Measurements from ENCODE around the gene PLEKHM1. TPM values are rescaled to one million over a fixed set of nuclear protein-coding genes. Genes with fewer than 3 reads are reported as not detected.
A peak's percentile ranks its signal among the peaks of the same experiment; 100 is the strongest.
"Not testable (repeated sequence)": the region's sequence is repeated elsewhere in the genome, so short reads cannot be mapped to it uniquely, and the experiment has no call there.

PLEKHM1 gene
- total RNA-seq, result 10 to 100 TPM; 48.6 to 53.0 TPM

DNA sequence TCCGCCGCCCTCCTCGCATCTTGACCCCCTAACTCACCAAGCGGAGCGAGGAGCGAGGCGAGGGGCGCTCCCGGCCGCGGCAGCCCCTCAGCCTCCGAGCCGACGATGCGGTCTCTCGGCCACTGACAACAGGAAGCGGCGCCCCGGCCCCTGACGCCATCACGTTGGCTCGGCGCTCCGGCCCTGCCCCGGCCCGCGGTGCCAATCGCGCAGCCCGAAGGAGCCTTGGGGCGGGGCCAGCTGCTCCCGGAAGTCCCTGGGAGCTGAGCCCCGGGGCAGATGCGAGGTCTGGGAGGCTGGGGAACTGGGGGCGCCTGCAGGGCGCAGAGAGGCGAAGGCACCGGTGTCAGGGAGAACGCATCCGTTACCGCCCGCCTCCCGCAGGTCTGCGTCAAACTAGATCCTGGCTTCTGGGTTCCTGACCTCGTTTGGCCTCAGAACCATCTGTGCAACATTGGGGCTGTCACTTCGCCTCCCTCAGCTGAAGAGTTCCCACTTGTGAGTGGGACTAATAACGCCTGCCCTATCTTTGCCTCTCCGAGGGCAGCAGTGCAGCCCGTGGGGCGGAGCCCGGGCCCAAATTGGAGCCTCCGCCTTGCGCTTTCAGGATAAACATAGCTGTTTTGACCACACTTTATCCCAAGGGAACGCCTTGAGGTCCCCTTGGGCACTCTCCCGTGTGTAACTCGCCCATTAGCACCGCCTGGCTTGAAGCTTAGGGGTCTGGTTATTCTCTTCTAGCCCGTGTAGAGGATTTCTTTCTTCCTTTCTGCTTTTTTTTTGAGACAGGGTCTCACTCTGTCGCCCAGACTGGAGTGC, at the start of gene PLEKHM1:
Gene PLEKHM1, minus strand, starts transcription at position 107 of the 819 bp plus-strand sequence. CDS start 8,237 bp downstream, outside the sequence.
- H3K27me3 Mint-ChIP-seq; H3K9me3 Mint-ChIP-seq; CTCF ChIA-PET; H3K36me3 Mint-ChIP-seq (ENCODE audit: low read depth); POLR2A ChIA-PET: not testable (repeated sequence)
- Mint-ChIP-seq H3K4me3 (peak within 1 kb of the TSS; percentile 88), H3K27ac (peak within 1 kb of the TSS; percentile 95), H3K4me1 (peaks cover 19% of the 10 kb centered on the region)
- DNase-seq, result peak; percentile 87

DNA sequence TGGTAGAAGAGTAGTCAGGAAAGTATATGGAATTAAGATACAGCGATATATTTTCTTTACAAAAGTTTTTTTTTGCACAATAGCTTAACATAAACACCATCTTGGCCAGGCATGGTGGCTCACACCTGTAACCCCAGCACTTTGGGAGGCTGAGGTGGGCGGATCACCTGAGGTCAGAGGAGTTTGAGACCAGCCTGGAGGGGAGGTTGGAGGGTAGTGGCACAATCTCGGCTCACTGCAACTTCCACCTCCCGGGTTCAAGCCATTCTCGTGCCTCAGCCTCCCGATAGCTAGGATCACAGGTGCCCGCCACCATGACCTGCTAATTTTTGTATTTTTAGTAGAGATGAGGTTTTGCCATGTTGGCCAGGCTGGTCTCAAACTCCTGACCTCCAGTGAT, 47.6 kb upstream of the PLEKHM1 start:
- POLR2A ChIA-PET; CTCF ChIA-PET; H3K36me3 Mint-ChIP-seq (ENCODE audit: low read depth); H3K4me1 Mint-ChIP-seq; DNase-seq; H3K9me3 Mint-ChIP-seq; H3K4me3 Mint-ChIP-seq; H3K27ac Mint-ChIP-seq; H3K27me3 Mint-ChIP-seq: not testable (repeated sequence)

DNA sequence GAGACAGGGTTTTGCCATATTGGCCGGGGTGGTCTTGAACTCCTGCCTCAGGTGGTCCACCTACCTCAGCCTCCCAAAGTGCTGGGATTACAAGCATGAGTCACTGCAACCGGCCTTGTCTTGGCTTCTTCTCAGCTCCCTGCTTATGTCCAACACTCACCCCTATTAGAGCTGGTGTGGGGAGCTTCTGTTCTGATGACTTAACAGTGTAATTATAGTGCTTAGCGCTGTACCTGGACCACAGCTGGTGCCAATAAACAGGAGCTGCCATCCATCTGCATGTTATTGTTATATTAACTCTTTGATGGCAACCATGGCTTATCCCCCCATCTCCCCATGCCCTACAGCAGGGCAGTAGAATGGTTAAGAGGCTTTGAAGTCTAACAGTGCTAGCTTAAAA, 15.6 kb upstream of the PLEKHM1 start:
- peaks cover 11% of the 10 kb centered on the region for H3K36me3 Mint-ChIP-seq (ENCODE audit: low read depth)
- POLR2A ChIA-PET, H3K4me1 Mint-ChIP-seq, DNase-seq, CTCF ChIA-PET, H3K9me3 Mint-ChIP-seq, H3K27me3 Mint-ChIP-seq, H3K4me3 Mint-ChIP-seq, H3K27ac Mint-ChIP-seq: not testable (repeated sequence)

DNA sequence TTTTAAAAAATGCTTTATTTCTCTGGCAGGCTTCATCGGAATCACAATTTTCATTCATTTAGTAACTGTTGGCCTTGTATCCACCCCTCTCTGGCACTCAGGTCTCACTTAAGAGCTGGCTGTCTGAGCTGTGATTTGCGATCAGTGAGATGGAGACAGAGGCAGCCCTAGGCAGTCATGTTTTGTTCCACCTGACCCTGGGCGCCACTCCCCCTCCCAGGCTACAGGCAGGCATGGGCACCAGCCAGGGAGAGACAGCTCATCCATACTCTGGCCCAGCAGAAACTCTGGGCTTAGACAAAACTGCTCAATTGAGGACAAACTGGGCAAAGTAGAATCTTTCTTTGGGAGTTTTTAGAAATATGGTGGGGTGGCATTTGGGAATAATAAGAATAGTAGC, 14.7 kb upstream of the PLEKHM1 start:
- H3K27me3 Mint-ChIP-seq, CTCF ChIA-PET, H3K27ac Mint-ChIP-seq, DNase-seq, H3K4me1 Mint-ChIP-seq, POLR2A ChIA-PET, H3K4me3 Mint-ChIP-seq, H3K9me3 Mint-ChIP-seq: not testable (repeated sequence)
- H3K36me3 Mint-ChIP-seq (ENCODE audit: low read depth), result peaks cover 11% of the 10 kb centered on the region

DNA sequence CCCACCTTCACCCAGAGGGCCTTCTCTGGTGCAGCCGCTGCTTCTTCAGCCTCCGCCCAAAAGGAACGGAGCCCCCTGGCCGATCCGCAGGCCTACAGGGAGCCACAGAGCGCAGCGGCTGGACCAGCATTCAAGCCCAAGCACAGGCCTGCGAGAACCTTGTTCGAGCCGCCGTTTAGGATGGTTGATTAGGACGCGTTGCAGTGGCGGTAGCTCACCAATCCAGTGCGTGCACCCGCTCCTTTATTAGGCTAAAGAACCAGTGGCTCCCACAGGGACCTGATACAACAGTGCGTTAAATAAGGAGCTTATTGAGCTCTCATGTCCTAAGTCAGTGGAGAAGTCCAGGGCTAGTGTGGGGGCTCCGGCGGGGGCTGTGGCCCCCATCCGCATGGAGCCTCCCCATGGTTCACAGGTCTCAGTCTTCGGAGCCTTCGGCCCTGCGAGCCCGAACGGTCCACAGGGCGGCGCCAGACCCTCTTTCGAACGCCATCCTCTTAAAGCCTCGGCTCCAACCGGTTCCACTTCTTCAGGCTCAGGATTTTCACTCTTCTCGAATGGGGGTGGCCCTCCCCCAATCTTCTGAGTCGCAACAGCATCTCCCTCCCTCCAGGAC, 10.7 kb upstream of the PLEKHM1 start:
- H3K27ac Mint-ChIP-seq, CTCF ChIA-PET, H3K4me1 Mint-ChIP-seq: not testable (repeated sequence)

DNA sequence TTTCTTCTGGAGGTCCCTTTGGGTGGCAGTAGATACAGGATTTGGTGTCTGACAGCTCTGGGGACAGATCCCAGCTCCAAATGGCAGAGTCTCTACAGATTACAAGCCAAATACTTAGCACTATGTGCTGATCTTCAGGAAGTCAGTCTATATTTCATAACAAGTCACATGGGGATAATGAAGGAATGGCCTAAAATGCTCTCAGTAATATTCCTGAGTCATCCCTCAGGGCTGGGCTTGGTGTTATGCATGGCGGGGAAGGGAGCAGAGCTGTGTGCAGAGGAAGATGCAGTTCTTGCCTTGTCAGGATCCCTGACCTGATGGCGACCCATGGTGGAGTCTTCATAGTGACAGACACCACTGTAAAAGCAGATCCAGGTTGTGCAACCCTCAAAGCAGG, 10.0 kb upstream of the PLEKHM1 start:
- H3K4me3 Mint-ChIP-seq; DNase-seq; H3K27me3 Mint-ChIP-seq; H3K9me3 Mint-ChIP-seq; H3K27ac Mint-ChIP-seq; POLR2A ChIA-PET; CTCF ChIA-PET; H3K36me3 Mint-ChIP-seq (ENCODE audit: low read depth); H3K4me1 Mint-ChIP-seq: not testable (repeated sequence)

More for the DNA sequence above, 10.7 kb upstream of the PLEKHM1 start:
- H3K27me3 Mint-ChIP-seq; H3K4me3 Mint-ChIP-seq; H3K9me3 Mint-ChIP-seq; DNase-seq; H3K36me3 Mint-ChIP-seq (ENCODE audit: low read depth); POLR2A ChIA-PET: not testable (repeated sequence)

DNA sequence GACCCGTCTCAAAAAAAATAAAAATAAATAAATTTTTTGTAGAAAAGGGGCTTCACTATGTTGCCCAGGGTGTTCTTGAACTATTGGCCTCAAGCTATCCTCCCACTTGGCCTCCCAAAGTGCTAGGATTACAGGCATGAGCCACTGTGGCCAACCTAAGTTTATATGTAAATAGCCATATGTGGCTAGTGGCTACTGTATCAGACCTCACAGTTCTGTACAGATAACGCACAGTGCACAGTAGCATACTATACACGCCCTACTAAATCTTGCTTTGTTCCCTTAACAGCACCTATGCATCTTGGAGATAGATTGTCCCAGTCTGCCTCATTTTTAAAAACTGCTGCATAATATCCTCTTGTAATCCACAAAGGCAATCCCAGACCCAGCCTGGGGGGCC, 8.7 kb upstream of the PLEKHM1 start:
- H3K4me3 Mint-ChIP-seq; H3K27me3 Mint-ChIP-seq; H3K4me1 Mint-ChIP-seq; H3K27ac Mint-ChIP-seq; DNase-seq; H3K9me3 Mint-ChIP-seq; POLR2A ChIA-PET; H3K36me3 Mint-ChIP-seq (ENCODE audit: low read depth); CTCF ChIA-PET: not testable (repeated sequence)

DNA sequence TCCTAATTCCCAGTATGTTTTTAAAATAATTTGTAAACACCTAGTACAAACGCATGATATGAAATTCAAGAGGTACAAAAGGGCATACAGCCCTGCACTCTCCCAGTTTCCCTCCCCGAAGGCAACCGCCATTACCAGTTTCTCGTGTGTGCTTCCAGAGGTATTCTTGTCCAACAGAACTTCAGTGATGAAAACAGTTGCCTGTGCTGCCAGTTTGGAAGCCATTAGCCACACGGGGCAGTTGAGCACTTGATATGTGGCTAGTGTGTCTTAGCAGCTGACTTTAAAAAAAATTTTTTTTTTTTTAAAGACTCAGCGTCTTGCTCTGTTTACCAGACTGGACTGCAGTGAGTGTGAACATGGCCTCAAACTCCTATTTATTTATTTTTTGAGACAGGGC, 7.9 kb upstream of the PLEKHM1 start:
- H3K4me1 Mint-ChIP-seq; POLR2A ChIA-PET; H3K36me3 Mint-ChIP-seq (ENCODE audit: low read depth); H3K27ac Mint-ChIP-seq; DNase-seq; CTCF ChIA-PET; H3K4me3 Mint-ChIP-seq; H3K9me3 Mint-ChIP-seq; H3K27me3 Mint-ChIP-seq: not testable (repeated sequence)

DNA sequence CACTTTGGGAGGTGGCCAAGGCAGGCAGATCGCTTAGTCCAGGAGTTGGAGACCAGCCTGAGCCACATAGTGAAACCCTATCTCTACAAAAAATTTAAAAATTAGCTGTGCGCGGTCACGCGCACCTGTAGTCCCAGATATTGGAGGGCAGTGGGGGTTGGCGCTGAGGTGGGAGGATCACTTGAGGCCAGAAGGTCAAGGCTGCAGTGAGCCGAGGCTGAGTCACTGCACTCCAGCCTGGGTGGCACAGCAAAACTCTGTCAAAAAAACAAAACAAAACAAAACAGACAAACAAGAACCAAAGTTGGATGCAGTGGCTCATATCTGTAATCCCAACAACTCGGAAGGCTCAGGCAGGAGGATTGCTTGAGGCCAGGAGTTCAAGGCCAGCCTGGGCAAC, 6.9 kb upstream of the PLEKHM1 start:
- H3K9me3 Mint-ChIP-seq; H3K27me3 Mint-ChIP-seq; H3K4me1 Mint-ChIP-seq; POLR2A ChIA-PET; H3K4me3 Mint-ChIP-seq; H3K27ac Mint-ChIP-seq; H3K36me3 Mint-ChIP-seq (ENCODE audit: low read depth); DNase-seq; CTCF ChIA-PET: not testable (repeated sequence)

DNA sequence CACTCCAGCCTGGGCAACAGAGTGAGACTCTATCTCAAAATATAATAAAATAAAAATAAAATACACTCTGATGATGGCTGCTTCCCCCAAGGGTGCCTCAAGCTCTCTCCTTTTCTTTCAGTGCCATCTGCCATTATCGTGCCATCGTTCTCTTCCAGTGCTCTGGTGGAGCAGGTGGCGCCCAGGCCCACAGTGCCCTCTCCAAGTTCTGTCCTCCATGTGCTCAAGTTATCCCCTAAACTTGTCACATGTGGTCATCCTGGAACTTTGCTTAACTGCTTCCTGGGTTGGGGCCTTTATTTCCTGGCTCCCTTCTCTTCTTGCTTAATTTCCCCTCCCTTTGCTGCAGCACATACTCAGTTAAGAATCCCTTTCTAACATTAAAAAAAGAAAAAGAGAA, 6.0 kb upstream of the PLEKHM1 start:
- H3K4me3 Mint-ChIP-seq; H3K4me1 Mint-ChIP-seq; DNase-seq; POLR2A ChIA-PET; H3K27me3 Mint-ChIP-seq; H3K36me3 Mint-ChIP-seq (ENCODE audit: low read depth); CTCF ChIA-PET; H3K27ac Mint-ChIP-seq; H3K9me3 Mint-ChIP-seq: not testable (repeated sequence)

DNA sequence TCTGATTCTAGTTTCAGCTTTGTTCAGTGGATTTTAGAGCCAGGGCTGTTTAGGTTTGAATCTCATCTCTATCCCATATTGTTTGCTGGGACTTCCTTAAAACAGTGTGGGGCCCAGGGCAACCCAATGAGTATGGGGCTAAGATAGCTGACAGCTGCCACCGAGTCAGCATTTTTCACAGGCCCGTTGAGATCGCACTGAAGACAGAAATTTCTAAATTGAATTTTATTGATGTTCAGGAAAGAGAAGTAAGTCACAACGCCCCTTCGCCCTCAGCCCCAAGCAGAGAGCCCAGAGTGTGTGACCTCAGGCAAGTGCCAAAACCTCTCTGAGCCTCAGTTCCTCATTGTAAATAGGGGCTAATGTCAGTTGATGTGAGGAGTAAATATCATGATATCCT, 4.0 kb upstream of the PLEKHM1 start:
- DNase-seq; H3K27ac Mint-ChIP-seq; H3K36me3 Mint-ChIP-seq (ENCODE audit: low read depth); H3K4me1 Mint-ChIP-seq; POLR2A ChIA-PET; H3K27me3 Mint-ChIP-seq; H3K4me3 Mint-ChIP-seq; H3K9me3 Mint-ChIP-seq: not testable (repeated sequence)
- CTCF ChIA-PET, result interaction anchor here (0.6 kb wide), 1 partner anchor 82 kb away, joined by 3 read pairs; no protein-coding TSS in a partner anchor

DNA sequence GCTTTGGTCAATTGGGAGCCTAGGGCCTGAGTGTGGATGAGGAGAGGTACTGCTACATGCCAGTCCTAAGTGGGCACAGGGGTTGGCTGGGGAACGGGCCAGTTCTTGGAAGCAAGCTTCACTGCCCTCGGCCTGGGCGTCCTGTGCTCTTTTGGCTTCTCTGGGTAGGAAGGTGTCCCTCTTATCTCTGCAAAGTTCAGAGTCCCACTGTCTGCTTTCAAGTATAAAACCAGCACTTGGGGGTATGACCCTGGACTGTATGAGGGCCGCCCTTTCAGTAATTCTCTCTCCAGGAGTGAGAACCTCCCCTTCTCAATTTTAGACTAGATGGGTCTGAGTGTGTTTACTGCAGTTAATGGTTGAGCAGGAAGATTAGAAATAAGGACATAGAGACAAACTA, 1.6 kb upstream of the PLEKHM1 start:
- CTCF ChIA-PET; H3K9me3 Mint-ChIP-seq; H3K27ac Mint-ChIP-seq; H3K27me3 Mint-ChIP-seq; DNase-seq; H3K36me3 Mint-ChIP-seq (ENCODE audit: low read depth); H3K4me3 Mint-ChIP-seq; POLR2A ChIA-PET: not testable (repeated sequence)
- H3K4me1 Mint-ChIP-seq, result peaks cover 19% of the 10 kb centered on the region

DNA sequence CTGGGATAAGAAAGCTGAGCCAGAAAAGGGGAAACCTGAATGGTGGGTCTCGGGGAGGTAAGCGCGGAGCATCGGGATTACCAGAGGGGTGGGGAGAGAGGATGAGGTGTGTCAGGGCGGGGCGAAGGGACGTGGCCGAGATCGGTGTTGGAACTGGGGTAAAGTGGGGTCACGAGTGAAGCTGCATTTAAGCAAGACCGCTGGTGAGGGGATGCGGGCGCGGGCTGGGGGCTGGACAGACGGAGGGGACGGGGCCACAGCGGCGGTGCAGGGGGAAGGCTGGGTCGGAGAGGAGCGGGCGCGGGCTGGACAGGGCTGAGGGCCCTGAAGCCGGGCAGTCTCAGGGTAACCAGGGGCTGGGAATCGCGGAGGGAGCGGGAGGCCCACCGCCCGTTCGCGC, 323 bp downstream of the PLEKHM1 start:
- H3K36me3 Mint-ChIP-seq (ENCODE audit: low read depth); POLR2A ChIA-PET; H3K27me3 Mint-ChIP-seq: not testable (repeated sequence)

DNA sequence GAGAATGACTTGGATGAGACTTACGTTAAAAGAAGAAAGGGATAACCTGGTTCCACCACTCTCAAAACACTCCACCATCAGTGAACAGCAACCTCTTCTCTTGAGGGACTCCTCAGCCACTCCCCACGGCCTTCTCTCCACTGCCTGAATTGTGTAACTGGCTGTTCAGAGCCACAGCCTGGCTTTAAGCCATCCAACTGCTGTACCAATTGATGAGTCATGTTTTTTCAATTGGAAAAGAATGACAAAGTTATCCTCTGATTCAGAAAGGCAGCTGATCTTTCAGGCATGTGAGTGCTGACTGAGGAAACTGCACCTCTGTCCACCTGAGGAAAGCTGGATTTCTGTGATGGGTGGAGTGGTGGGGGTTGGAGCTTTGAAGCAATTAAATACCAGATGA, 2.8 kb downstream of the PLEKHM1 start:
- H3K4me3 Mint-ChIP-seq; H3K27me3 Mint-ChIP-seq; POLR2A ChIA-PET; H3K9me3 Mint-ChIP-seq; H3K36me3 Mint-ChIP-seq (ENCODE audit: low read depth); CTCF ChIA-PET; H3K27ac Mint-ChIP-seq; DNase-seq: not testable (repeated sequence)
- peaks cover 31% of the 10 kb centered on the region for H3K4me1 Mint-ChIP-seq

More for the DNA sequence above, 323 bp downstream of the PLEKHM1 start:
- H3K9me3 Mint-ChIP-seq, CTCF ChIA-PET: not testable (repeated sequence)
- peak overlapping the region; percentile 88 for H3K4me3 Mint-ChIP-seq
- peak overlapping the region; percentile 95 for H3K27ac Mint-ChIP-seq
- H3K4me1 Mint-ChIP-seq, result peaks cover 19% of the 10 kb centered on the region
- peak; percentile 15 for DNase-seq
